ENCODE data around the gene HTT. TPM values are rescaled to one million over a fixed set of nuclear protein-coding genes. Genes with fewer than 3 reads are reported as not detected.

Gene HTT
- total and polyA plus RNA-seq, 2 of the 8 experiments (the other 6 are each of a cell fraction or from before 2014, with no cell fraction given), result 24.0 to 71.0 TPM

DNA sequence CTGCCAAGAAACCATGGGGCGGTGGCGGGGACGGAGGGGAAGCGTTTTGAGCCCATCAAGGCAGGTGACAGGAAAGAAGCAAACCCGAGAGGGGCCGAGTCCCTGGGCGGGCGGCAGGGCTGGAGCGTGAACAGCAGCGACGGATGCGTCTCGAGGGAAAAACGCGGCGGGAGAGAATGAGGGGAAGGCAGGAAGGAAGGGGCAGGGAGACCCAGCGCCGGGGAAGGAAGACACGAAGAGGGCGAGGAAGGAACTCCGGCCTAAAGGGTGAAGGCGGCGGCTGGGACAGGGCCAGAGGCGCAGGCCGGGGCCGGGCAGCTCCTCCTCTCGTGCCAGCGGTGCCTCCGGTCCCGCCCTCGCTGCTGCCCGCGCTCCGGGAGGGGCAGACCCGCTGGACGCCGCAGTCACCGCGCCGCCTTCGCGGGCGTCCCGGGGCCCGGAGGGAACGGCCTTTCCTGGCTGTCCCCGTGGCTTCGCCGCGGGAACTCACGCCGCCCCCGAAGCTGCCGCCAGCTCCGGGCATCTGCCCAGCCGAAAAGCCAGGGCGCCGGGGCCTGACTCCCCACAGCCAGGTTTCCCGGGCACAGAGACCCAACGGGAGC is 217.6 kb downstream of the HTT start (continued):
- peak; percentile 18; the same call in 1 of the 2 replicates for TF ChIP-seq PHF8 (conservative IDR thresholded peaks at IDR 0.05; ENCODE audit: low read depth, low read length)
